HepG2 (cell line): ENCODE measurements around the gene CBLN3. TPM values are rescaled to one million over a fixed set of nuclear protein-coding genes. Genes with fewer than 3 reads are reported as not detected.

Experiments used
- ARID2 ChIP-seq: sonication (generic); formaldehyde crosslinking; IDR thresholded peaks from 2 replicates; pipeline ENCODE4 v1.8.1; 2022; ENCODE audit warnings: mild to moderate bottlenecking, missing genetic modification reagents, borderline replicate concordance
- CHD4 ChIP-seq: fragments of 200-600 bp; sonication (generic); IDR thresholded peaks from 2 replicates; pipeline ENCODE4 v1.7.0; 2017; ENCODE audit warnings: mild to moderate bottlenecking, low read length, borderline replicate concordance
- GABPA ChIP-seq, 2 experiments: IDR thresholded peaks; 2 replicates each; pipeline ENCODE4 v1.6.1; 2011 to 2016; ENCODE audit warnings: low read depth in 2 of 2, low read length in 1 of 2, missing biosample characterization in 1 of 2, missing genetic modification characterization in 1 of 2
- KDM5B ChIP-seq: sonication (generic); formaldehyde crosslinking; IDR thresholded peaks from 2 replicates; pipeline ENCODE4 v1.4.0; 2020; ENCODE audit warnings: missing genetic modification reagents, mild to moderate bottlenecking, borderline replicate concordance
- MED1 ChIP-seq: sonication (generic); formaldehyde crosslinking; IDR thresholded peaks from 2 replicates; pipeline ENCODE4 v1.4.0; 2020; ENCODE audit warnings: missing genetic modification reagents
- NFE2 ChIP-seq: sonication (generic); formaldehyde crosslinking; IDR thresholded peaks from 2 replicates; pipeline ENCODE4 v1.4.0; 2020; ENCODE audit warnings: missing genetic modification reagents
- PCBP2 ChIP-seq: fragments of 200-400 bp; formaldehyde crosslinking; optimal IDR thresholded peaks from 2 replicates; pipeline ENCODE3; 2018; ENCODE audit warnings: low read length, low read depth; ENCODE audit not compliant: poor library complexity, severe bottlenecking
- TRIM22 ChIP-seq: fragments of 450-650 bp; IDR thresholded peaks from 2 replicates; pipeline ENCODE4 v1.6.1; 2017
- ZBTB25 ChIP-seq: IDR thresholded peaks from 2 replicates; pipeline ENCODE4 v1.6.1; 2018; ENCODE audit warnings: missing genetic modification reagents
- ZBTB7B ChIP-seq: sonication (generic); formaldehyde crosslinking; IDR thresholded peaks from 2 replicates; pipeline ENCODE4 v1.4.0; 2020; ENCODE audit warnings: missing genetic modification reagents
- ZNF616 ChIP-seq: sonication (generic); formaldehyde crosslinking; IDR thresholded peaks from 2 replicates; pipeline ENCODE4 v1.5.0; 2020; ENCODE audit warnings: low read depth, mild to moderate bottlenecking, missing genetic modification reagents
- ZNF709 ChIP-seq: sonication (generic); formaldehyde crosslinking; IDR thresholded peaks from 2 replicates; pipeline ENCODE4 v1.5.0; 2020; ENCODE audit warnings: mild to moderate bottlenecking, missing genetic modification reagents
- ZSCAN30 ChIP-seq: sonication (generic); formaldehyde crosslinking; IDR thresholded peaks from 2 replicates; pipeline ENCODE4 v1.5.0; 2020; ENCODE audit warnings: mild to moderate bottlenecking, missing genetic modification reagents
- polyA plus RNA-seq, 8 experiments: library from polyadenylated mRNA; depleted of rRNA in 3 of 8; stranded (reverse) in 7 of 8; unstranded in 1 of 8; fragments of >200 nt; fragmentation: Illumina TruSeq in 4 of 8; extraction: Trizol in 4 of 8; gene quantifications; 2 replicates each; pipeline versions ENCODE4 v1.2.1 to v1.2.3, GENCODE V29; 2011 to 2016; ENCODE audit warnings: low read depth in 4 of 8, missing spikeins in 1 of 8, mixed read lengths in 1 of 8; ENCODE audit not compliant: insufficient read depth in 1 of 8
- total RNA-seq, 5 experiments: library from RNA; depleted of rRNA; stranded (reverse); fragments of >200 nt; fragmentation: Illumina TruSeq; extraction: Trizol; gene quantifications; 2 replicates each; pipeline ENCODE4 v1.2.3, GENCODE V29; 2016; ENCODE audit warnings: low read depth in 1 of 5
- TF ChIP-seq, protein P1 (sequence below): sonication (generic); formaldehyde crosslinking; IDR thresholded peaks from 2 replicates; pipeline ENCODE4; 2020; ENCODE audit warnings: missing genetic modification reagents, mild to moderate bottlenecking, borderline replicate concordance
- TF ChIP-seq, protein P2 (sequence below): sonication (generic); formaldehyde crosslinking; IDR thresholded peaks from 2 replicates; pipeline ENCODE4 v1.5.0; 2020; ENCODE audit warnings: missing genetic modification reagents, mild to moderate bottlenecking, borderline replicate concordance

Gene CBLN3
- total and polyA plus RNA-seq, 2 of the 13 experiments (the other 11 are each of a cell fraction or from before 2014, with no cell fraction given) = 0.66 to 0.98 TPM

- TF ChIP-seq PCBP2 = no peak
- peak; percentile 100 for TF ChIP-seq KDM5B
- TF ChIP-seq, protein P1, sequence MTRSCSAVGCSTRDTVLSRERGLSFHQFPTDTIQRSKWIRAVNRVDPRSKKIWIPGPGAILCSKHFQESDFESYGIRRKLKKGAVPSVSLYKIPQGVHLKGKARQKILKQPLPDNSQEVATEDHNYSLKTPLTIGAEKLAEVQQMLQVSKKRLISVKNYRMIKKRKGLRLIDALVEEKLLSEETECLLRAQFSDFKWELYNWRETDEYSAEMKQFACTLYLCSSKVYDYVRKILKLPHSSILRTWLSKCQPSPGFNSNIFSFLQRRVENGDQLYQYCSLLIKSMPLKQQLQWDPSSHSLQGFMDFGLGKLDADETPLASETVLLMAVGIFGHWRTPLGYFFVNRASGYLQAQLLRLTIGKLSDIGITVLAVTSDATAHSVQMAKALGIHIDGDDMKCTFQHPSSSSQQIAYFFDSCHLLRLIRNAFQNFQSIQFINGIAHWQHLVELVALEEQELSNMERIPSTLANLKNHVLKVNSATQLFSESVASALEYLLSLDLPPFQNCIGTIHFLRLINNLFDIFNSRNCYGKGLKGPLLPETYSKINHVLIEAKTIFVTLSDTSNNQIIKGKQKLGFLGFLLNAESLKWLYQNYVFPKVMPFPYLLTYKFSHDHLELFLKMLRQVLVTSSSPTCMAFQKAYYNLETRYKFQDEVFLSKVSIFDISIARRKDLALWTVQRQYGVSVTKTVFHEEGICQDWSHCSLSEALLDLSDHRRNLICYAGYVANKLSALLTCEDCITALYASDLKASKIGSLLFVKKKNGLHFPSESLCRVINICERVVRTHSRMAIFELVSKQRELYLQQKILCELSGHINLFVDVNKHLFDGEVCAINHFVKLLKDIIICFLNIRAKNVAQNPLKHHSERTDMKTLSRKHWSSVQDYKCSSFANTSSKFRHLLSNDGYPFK (CRISPR knock-in tag) = peak; percentile 98
- TF ChIP-seq, protein P2, sequence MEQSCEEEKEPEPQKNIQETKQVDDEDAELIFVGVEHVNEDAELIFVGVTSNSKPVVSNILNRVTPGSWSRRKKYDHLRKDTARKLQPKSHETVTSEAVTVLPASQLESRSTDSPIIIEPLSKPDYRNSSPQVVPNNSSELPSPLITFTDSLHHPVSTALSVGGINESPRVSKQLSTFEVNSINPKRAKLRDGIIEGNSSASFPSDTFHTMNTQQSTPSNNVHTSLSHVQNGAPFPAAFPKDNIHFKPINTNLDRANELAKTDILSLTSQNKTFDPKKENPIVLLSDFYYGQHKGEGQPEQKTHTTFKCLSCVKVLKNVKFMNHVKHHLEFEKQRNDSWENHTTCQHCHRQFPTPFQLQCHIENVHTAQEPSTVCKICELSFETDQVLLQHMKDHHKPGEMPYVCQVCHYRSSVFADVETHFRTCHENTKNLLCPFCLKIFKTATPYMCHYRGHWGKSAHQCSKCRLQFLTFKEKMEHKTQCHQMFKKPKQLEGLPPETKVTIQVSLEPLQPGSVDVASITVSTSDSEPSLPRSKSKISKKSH = peak; percentile 99
- no peak for TF ChIP-seq GABPA (IDR thresholded peaks at IDR 0.05; ENCODE audit: low read depth, low read length)
- no peak for TF ChIP-seq GABPA (CRISPR knock-in tag; IDR thresholded peaks at IDR 0.05; ENCODE audit: low read depth)
- peak; percentile 75 for TF ChIP-seq MED1
- TF ChIP-seq ARID2 (CRISPR knock-in tag) = 0 out of 2 replicates have a peak, but pooled peaks have one; percentile 48
- TF ChIP-seq ZNF709 (CRISPR knock-in tag) = peak; percentile 99
- peak; percentile 84 for TF ChIP-seq ZNF616
- TF ChIP-seq ZSCAN30 (CRISPR knock-in tag) = no peak
- no peak for TF ChIP-seq NFE2 (CRISPR knock-in tag)
- TF ChIP-seq TRIM22 = no peak
- TF ChIP-seq ZBTB7B = peak; percentile 37; the same call in 1 of the 2 replicates
- peak; percentile 92 for TF ChIP-seq ZBTB25 (CRISPR knock-in tag)
- peak; percentile 97 for TF ChIP-seq CHD4
Measured at GRCh38 chr14:24442240-24443052, 13.0 kb upstream of the CBLN3 start, which contains the start of gene SDR39U1 (continued).
